SK-N-SH (cell line): ENCODE results near the gene BOD1L1.

Source experiments
- CTCF ChIP-seq: fragments of 200-600 bp; sonication (generic); IDR thresholded peaks from 2 replicates; pipeline ENCODE4 v1.6.1; 2017; ENCODE audit warnings: antibody characterized with exemption, mild to moderate bottlenecking, moderate library complexity
- EP300 ChIP-seq, 2 experiments: IDR thresholded peaks; 2 replicates each; pipeline versions ENCODE4 v1.4.0 to v1.6.1; 2012; ENCODE audit warnings: borderline replicate concordance in 1 of 2, low read depth in 1 of 2, low read length in 1 of 2
- EZH2phosphoT487 ChIP-seq: fragments of 200-600 bp; sonication (generic); IDR thresholded peaks from 2 replicates; pipeline ENCODE4 v1.6.1; 2017; ENCODE audit warnings: low read depth, mixed run types, mild to moderate bottlenecking, antibody characterized with exemption, moderate library complexity, borderline replicate concordance
- FOSL2 ChIP-seq: IDR thresholded peaks from 2 replicates; pipeline ENCODE4 v1.4.0; 2012; ENCODE audit warnings: low read depth, mild to moderate bottlenecking, moderate library complexity, borderline replicate concordance
- MXI1 ChIP-seq: IDR thresholded peaks from 2 replicates; pipeline ENCODE4 v1.6.1; 2012; ENCODE audit warnings: mild to moderate bottlenecking, low read depth, low read length, improper control_type of control experiment
- NFIC ChIP-seq: IDR thresholded peaks from 2 replicates; pipeline ENCODE4 v1.4.0; 2012; ENCODE audit warnings: borderline replicate concordance
- POLR2AphosphoS5 ChIP-seq: IDR thresholded peaks from 2 replicates; pipeline ENCODE4 v1.6.1; 2012; ENCODE audit warnings: low read depth, low read length
- SIN3A ChIP-seq: IDR thresholded peaks from 2 replicates; pipeline ENCODE4 v1.6.1; 2012; ENCODE audit warnings: low read depth, mild to moderate bottlenecking, low read length, moderate library complexity, borderline replicate concordance
- TEAD4 ChIP-seq: IDR thresholded peaks from 2 replicates; pipeline ENCODE4 v1.4.0; 2012; ENCODE audit warnings: mild to moderate bottlenecking, borderline replicate concordance; ENCODE audit not compliant: insufficient read depth
- YY1 ChIP-seq: IDR thresholded peaks from 2 replicates; pipeline ENCODE4 v1.4.0; 2012; ENCODE audit warnings: low read depth, mild to moderate bottlenecking
- TF ChIP-seq, protein P1 (sequence below): fragments of 150-350 bp; IDR thresholded peaks from 2 replicates; pipeline ENCODE4 v1.6.1; 2016; ENCODE audit warnings: mild to moderate bottlenecking, low read depth, low read length
- TF ChIP-seq, protein P2 (sequence below): fragments of 150-350 bp; IDR thresholded peaks from 2 replicates; pipeline ENCODE4 v1.6.1; 2017; ENCODE audit warnings: antibody characterized with exemption, low read length, low read depth, borderline replicate concordance

DNA sequence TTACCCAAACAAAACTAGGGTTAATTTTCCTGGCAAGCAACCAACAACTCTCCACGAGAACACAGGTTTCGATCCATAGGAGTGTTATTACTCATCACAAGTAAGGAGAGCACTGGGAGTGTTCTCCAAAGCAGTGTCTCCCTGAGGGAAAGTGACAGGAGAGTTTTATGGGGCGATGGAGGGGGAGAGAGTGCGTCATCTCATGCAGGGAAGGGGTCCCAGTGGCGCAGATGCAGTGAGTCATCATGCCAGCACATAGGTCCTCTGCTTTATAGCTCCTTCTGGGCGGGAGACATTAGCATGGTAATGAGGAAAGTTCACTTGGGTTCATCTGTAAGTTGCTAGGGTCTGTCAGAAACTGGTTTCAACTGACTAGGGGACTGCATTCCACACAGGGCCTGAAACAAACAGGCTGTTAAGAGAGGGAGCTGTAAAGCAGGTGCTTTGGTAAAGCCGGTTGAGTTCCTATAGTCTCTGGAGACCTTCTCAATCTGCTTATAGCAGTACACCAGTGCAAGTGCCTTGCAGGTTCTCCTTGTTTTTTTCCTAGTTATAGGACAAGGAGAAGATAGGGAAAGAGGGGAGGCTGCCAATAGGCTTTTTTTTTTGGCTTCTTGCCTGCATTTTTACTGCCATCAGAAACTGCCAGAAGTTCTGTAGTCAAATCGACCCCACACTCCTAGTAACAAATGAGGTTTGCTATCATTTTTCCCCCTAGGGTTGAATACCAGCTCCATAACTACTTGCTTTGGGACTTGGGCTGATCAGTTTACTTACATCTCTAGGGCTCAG, 12.8 kb upstream of the BOD1L1 start:
- TF ChIP-seq CTCF: no peak
- peak in 1 of 2 experiments; percentile 17; a peak in 1 of 4 replicates for TF ChIP-seq EP300 (IDR thresholded peaks at IDR 0.05; ENCODE audit: borderline replicate concordance in 1 of 2, low read depth in 1 of 2, low read length in 1 of 2)
- no peak for TF ChIP-seq MXI1
- TF ChIP-seq, protein P1, sequence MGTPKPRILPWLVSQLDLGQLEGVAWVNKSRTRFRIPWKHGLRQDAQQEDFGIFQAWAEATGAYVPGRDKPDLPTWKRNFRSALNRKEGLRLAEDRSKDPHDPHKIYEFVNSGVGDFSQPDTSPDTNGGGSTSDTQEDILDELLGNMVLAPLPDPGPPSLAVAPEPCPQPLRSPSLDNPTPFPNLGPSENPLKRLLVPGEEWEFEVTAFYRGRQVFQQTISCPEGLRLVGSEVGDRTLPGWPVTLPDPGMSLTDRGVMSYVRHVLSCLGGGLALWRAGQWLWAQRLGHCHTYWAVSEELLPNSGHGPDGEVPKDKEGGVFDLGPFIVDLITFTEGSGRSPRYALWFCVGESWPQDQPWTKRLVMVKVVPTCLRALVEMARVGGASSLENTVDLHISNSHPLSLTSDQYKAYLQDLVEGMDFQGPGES: no peak
- TF ChIP-seq EZH2phosphoT487: no peak
- no peak for TF ChIP-seq POLR2AphosphoS5
- TF ChIP-seq NFIC: peak; percentile 32; the same call in 1 of the 2 replicates
- TF ChIP-seq, protein P2, sequence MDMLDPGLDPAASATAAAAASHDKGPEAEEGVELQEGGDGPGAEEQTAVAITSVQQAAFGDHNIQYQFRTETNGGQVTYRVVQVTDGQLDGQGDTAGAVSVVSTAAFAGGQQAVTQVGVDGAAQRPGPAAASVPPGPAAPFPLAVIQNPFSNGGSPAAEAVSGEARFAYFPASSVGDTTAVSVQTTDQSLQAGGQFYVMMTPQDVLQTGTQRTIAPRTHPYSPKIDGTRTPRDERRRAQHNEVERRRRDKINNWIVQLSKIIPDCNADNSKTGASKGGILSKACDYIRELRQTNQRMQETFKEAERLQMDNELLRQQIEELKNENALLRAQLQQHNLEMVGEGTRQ: no peak
- TF ChIP-seq SIN3A: no peak
- TF ChIP-seq YY1: no peak
- TF ChIP-seq FOSL2: peak; percentile 75
- TF ChIP-seq TEAD4: no peak
